Neuron (in vitro differentiated cells): ENCODE data around the gene CWC22.

ENCODE experiments used
- H2AFZ ChIP-seq: one replicate; pipeline ENCODE4 v1.6.1; 2013; ENCODE audit warnings: low read depth, mild to moderate bottlenecking, inconsistent platforms, low read length, moderate library complexity
- H3K27me3 ChIP-seq: one replicate; pipeline ENCODE4 v1.6.1; 2013; ENCODE audit warnings: low read length; ENCODE audit not compliant: insufficient read depth
- H3K36me3 ChIP-seq: one replicate; pipeline ENCODE4 v1.6.1; 2013; ENCODE audit warnings: low read length; ENCODE audit not compliant: insufficient read depth
- H3K4me1 ChIP-seq: one replicate; pipeline ENCODE4 v1.6.1; 2013; ENCODE audit warnings: low read length; ENCODE audit not compliant: insufficient read depth
- H3K4me3 ChIP-seq: 2 replicates; pipeline ENCODE4 v1.5.1; 2013; ENCODE audit warnings: mild to moderate bottlenecking, low read length, moderate library complexity
- H3K9me3 ChIP-seq: one replicate; pipeline ENCODE4 v1.6.1; 2013; ENCODE audit warnings: low read length

Gene CWC22

DNA sequence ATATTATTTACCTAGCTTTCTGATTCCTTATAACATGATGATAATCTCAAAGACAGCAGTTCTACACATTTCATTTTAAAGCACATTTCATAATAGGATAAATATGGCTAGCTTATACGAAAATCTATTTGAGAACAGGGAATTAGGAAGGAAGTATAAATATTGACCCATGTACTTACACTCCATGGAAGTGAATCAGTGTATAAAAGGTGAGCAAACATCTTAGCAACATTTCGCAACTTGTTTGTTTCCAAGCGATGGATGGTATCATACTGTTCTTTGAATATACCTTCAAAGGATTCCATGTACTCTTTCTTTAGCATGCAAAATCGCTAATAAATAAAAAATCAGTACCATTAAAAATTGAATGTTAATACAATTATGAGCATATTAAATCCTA is 53.1 kb downstream of the CWC22 start:
- Histone ChIP-seq H3K36me3 (peaks cover 53% of the 10 kb centered on the region), H2AFZ (no peak overlapping the region), H3K27me3 (no peaks in the 10 kb centered on the region), H3K4me1 (no peaks in the 10 kb centered on the region), H3K9me3 (no peaks in the 10 kb centered on the region), H3K4me3 (no peak overlapping the region)

DNA sequence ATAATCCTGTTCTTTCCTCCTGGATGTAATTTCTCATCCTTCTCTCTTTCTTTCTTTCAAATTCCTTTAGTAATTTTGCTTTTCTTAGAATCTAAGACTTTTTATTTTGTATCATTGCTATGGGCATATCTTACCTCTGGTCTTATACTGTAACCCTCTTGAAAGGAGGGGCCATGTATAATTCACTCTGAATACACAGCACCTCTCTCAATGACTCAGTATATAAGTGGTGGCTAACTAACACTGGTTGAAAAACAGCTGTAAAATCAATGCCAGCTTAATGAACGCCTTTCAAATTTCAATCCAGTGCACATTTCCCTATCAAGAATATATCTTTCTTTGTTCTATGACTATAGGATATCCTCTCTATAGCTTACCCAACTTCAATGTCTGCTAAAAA is 53.7 kb downstream of the CWC22 start:
- Histone ChIP-seq H3K27me3 (no peaks in the 10 kb centered on the region), H3K9me3 (no peaks in the 10 kb centered on the region), H3K4me1 (no peaks in the 10 kb centered on the region), H3K4me3 (no peak overlapping the region), H3K36me3 (peaks cover 58% of the 10 kb centered on the region), H2AFZ (no peak overlapping the region)

DNA sequence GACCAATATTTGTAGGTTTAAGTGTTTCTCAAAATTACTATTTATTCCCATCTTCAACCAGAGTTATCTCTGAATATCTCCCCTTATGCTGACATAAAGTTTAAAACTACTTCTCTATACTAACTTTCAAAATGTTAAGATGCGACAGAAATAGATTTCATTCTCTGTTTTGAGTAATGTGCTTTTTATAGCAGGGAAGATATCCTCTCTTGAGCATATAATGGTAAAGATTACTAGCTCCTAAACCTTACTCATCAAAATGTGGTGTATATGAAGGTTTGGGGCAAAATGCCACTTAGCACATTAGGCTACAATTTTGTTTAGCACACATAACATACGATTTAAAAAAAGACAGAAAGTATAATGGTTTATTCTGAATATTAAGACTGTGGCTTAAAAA is 54.4 kb downstream of the CWC22 start:
- Histone ChIP-seq H3K27me3 (no peaks in the 10 kb centered on the region), H3K4me3 (no peak overlapping the region), H2AFZ (no peak overlapping the region), H3K4me1 (no peaks in the 10 kb centered on the region), H3K9me3 (no peaks in the 10 kb centered on the region), H3K36me3 (peaks cover 63% of the 10 kb centered on the region)

DNA sequence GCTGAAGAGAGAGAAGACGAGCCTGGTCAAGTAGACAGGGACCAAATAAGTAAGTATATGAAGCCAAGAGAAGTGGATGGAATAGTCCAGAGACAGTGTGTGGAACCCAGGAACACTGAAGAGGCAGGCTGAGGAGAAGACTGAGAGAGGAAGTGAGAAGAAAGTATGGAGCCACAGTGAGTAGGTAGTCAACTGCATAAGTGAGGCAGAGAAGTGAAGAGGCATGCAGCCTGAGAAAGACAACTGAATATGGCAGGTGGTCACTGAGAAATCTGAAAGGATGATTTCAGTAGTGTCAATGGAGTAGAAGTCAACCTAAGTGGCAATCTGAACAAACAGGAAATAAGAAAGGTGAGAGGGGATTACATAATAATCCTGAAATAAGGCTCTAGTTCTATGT is 55.4 kb downstream of the CWC22 start:
- H3K4me1 ChIP-seq: no peaks in the 10 kb centered on the region
- no peaks in the 10 kb centered on the region for H3K9me3 ChIP-seq
- H3K27me3 ChIP-seq: no peaks in the 10 kb centered on the region
- no peak overlapping the region for H2AFZ ChIP-seq
- peaks cover 71% of the 10 kb centered on the region for H3K36me3 ChIP-seq
- no peak overlapping the region for H3K4me3 ChIP-seq

DNA sequence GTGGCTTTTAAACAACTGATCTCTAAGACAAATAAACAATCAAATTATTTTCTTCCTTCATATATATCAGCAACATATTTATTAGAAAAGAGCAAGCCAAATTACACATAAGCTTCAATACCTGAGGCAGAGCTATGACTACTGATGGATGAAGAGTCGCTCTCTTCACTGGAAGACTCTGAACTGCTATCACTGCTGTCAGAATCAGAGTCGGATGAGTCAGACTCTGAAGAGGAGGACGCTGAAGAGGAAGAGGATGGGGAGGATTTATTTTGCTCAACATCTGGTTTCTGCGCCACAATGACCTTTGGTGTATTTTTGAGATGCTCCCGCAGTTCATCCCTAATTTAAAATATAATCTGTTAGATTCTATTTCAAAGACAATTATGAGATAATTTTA is 56.7 kb downstream of the CWC22 start:
- H2AFZ ChIP-seq: no peak overlapping the region

DNA sequence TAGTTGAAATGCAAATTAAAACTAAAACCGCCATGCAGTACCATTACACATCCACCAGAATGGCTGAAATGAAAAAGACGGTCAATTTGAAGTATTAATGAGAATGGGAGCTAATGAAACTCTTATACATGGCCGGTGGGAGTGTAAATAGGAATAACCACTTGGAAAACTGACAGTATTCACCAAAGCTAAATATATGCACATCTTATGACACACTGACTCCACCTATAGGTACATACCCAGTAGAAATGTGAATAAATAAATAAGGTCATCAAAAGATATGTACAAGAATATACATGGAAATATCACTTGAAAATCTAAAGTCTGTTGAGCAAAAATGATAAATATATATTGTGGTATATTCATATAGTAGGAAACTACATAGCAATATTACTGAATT is 57.7 kb downstream of the CWC22 start:
- peaks cover 80% of the 10 kb centered on the region for H3K36me3 ChIP-seq
- no peak overlapping the region for H3K4me3 ChIP-seq
- H3K27me3 ChIP-seq: no peaks in the 10 kb centered on the region
- no peaks in the 10 kb centered on the region for H3K4me1 ChIP-seq
- no peak overlapping the region for H2AFZ ChIP-seq
- no peaks in the 10 kb centered on the region for H3K9me3 ChIP-seq

More for the DNA sequence above, 56.7 kb downstream of the CWC22 start:
- Histone ChIP-seq H3K9me3 (no peaks in the 10 kb centered on the region), H3K4me3 (no peak overlapping the region), H3K4me1 (no peaks in the 10 kb centered on the region), H3K36me3 (peaks cover 75% of the 10 kb centered on the region), H3K27me3 (no peaks in the 10 kb centered on the region)

DNA sequence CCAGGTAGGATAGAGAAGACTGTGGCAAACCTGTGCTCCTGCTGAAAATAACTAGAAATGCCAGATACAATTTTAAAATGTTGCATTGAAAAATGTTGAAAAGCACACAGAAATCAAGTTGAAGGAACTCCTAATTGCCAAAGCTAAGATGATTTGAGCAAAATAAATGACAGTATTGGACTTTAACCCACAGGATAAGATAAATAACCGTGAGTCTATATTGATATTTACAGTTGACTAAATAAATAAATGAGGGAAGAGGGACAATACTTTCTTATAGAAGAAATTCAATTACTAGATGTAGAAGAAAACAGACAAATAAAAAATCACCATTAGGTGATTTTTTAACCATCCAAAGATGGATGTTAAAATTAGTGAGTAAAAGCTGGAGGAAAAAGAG is 59.0 kb downstream of the CWC22 start:
- Histone ChIP-seq H3K27me3 (no peaks in the 10 kb centered on the region), H3K36me3 (peaks cover 70% of the 10 kb centered on the region), H2AFZ (no peak overlapping the region), H3K4me3 (no peak overlapping the region), H3K9me3 (no peaks in the 10 kb centered on the region), H3K4me1 (no peaks in the 10 kb centered on the region)

DNA sequence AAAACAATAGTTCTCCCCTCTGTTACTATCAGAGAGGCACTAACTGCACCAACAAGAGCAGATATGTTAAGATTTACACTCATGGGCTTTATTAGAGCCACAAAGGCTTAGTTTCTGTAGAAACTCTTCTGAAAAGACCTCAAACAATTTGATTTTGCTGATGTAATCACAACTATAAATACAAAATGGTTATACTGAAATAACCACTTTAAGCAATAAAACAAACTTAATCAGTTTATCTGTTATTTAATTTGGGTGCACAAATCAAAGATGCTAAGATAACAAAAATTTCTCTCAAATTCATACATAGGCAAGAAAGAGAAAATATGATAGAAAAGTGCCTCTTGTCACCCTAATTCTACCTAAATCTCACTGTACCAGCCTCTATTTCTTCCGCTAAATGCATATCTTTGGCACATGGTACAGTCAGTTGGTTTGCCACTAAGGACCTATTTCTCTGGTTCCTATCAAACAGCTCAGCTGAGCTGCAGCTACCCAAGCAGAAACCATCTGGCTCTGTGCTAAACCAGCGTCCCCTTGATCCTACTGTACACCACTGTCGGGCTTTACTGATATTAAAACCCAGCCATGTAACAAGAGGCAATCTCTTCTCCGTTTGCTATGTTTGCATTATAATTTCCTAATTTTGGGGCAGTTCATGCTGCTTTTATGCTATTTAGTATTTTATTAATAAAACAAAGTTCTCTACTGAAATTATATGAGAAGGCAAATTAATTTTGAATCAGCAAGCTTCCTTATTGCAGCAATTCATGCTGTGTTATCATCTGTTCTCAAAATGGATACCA is 60.1 kb downstream of the CWC22 start:
- H3K36me3 ChIP-seq: peaks cover 61% of the 10 kb centered on the region
- no peaks in the 10 kb centered on the region for H3K4me1 ChIP-seq
- H3K9me3 ChIP-seq: no peaks in the 10 kb centered on the region
- no peak overlapping the region for H2AFZ ChIP-seq
- no peak overlapping the region for H3K4me3 ChIP-seq
- H3K27me3 ChIP-seq: no peaks in the 10 kb centered on the region

DNA sequence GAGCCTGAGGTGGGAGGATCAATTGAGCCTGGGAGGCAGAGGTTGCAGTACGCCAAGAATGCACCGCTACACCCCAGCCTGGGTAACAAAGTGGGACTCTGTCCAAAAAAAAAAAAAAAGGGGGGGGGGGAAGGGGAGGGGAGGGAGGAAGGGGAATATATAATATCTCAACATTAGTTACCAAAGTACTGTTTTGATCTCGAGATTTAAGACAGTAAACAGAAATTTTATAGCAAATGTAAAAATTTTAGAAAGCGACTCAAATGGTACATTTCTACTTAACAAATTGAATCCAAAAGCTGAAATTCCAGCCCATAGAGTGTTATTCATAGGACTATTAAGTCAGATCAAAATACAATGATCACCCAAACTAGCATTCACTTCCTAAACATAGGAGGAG is 60.8 kb downstream of the CWC22 start:
- no peak overlapping the region for H3K4me3 ChIP-seq
- H3K27me3 ChIP-seq: no peaks in the 10 kb centered on the region
- no peaks in the 10 kb centered on the region for H3K4me1 ChIP-seq
- no peak overlapping the region for H2AFZ ChIP-seq
- no peaks in the 10 kb centered on the region for H3K9me3 ChIP-seq
- peaks cover 57% of the 10 kb centered on the region for H3K36me3 ChIP-seq

DNA sequence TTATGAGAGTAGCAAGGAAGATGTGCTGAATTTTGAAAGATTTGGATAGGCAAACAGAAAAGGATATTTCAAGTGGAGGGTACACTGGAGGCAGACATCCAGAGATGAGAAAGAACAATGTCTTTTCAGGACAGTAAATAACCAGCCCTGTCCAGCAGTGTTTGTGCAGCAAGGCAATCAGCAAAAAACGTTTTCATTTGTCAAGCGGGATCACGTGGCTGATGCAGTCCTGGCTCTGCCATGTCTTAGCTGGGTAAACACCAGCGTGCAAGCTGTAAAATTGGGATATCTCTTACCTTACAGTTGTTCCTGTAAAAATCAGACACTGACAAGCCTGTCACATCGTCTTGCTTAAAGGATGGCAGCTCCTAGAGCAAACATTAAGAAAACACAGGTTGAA is 67.8 kb downstream of the CWC22 start:
- no peaks in the 10 kb centered on the region for H3K27me3 ChIP-seq

DNA sequence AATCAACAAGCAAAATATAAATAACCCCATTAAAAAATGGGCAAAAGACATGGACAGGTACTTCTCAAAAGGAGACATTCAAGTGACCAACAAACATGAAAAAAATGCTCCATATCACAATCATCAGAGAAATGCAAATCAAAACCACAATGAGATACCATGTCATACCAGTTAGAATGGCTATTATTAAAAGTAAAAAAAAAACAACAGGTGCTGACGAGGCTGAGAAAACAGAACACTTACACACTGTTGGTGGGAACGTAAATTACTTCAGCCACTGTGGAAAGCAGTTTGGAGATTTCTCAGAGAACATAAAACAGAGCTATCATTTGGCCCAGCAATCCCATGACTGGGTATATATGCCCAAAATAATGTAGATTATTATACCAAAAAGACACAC is 69.1 kb downstream of the CWC22 start:
- Histone ChIP-seq H2AFZ (no peak overlapping the region), H3K27me3 (no peaks in the 10 kb centered on the region)

More for the DNA sequence above, 67.8 kb downstream of the CWC22 start:
- no peaks in the 10 kb centered on the region for H3K9me3 ChIP-seq
- no peaks in the 10 kb centered on the region for H3K4me1 ChIP-seq
- peaks cover under 1% of the 10 kb centered on the region for H3K36me3 ChIP-seq
- H2AFZ ChIP-seq: no peak overlapping the region
- no peak overlapping the region for H3K4me3 ChIP-seq

DNA sequence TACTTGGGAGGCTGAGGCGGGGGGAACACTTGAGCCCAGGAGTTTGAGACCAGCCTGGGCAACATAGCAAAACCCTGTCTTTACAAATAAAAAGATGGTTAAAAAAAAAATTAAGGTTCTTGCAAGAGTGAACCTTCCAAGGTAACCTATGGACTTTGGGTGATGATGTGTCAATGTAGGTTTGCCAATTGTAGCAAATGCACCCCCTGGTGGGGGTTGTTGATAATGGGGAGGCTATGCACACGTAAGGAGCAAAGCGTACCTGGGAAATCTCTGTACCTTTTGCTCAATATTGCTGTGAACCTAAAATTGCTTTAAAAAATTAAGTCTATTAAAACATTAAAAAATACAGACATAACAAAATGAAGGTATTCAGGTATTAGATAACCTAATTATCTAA is 70.4 kb downstream of the CWC22 start:
- Histone ChIP-seq H3K36me3 (no peaks in the 10 kb centered on the region), H2AFZ (no peak overlapping the region), H3K27me3 (no peaks in the 10 kb centered on the region), H3K4me1 (no peaks in the 10 kb centered on the region), H3K9me3 (no peaks in the 10 kb centered on the region), H3K4me3 (no peak overlapping the region)

More for the DNA sequence above, 69.1 kb downstream of the CWC22 start:
- H3K36me3 ChIP-seq: no peaks in the 10 kb centered on the region
- no peak overlapping the region for H3K4me3 ChIP-seq
- no peaks in the 10 kb centered on the region for H3K4me1 ChIP-seq
- no peaks in the 10 kb centered on the region for H3K9me3 ChIP-seq

DNA sequence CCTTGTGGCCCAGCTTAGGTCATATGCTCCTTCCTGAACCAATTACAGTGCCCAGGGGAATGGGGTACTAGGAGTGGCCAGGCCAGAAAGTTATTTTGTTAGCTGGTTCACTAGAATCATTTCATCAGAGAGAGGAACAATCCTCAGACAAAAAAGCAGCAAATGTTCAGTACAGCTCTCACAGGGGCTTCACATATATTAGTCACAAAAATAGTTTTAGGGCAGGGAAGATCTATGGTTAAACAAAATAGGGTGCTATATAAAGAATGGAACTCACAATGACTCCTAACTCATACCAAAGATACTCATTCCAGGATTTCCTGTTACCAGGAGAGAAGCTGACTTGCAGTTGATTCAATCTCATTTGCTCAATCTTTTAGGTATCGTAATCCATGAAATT is 71.0 kb downstream of the CWC22 start:
- Histone ChIP-seq H3K4me1 (no peaks in the 10 kb centered on the region), H3K9me3 (no peaks in the 10 kb centered on the region), H2AFZ (no peak overlapping the region), H3K27me3 (no peaks in the 10 kb centered on the region), H3K36me3 (no peaks in the 10 kb centered on the region), H3K4me3 (no peak overlapping the region)

DNA sequence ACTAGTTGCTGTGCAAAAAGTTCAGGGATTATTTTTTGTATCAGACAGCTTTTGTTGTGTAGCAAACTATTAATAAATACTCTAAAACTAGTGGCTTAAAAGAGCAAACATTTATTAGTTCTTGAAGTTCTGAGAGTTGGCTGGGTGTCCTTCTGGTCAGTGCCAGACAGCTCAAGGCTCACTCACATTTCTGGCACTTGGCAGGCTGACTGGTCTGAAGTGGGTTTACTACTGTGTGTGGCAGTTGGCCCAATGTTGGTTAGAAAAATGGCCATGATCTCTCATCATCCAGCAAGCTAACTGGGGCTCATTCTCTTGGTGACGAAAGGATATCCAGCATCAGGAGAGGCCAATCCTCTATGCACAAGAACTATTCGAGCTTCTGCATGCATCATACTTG is 74.3 kb downstream of the CWC22 start:
- Histone ChIP-seq H3K4me3 (no peak overlapping the region), H3K9me3 (peaks cover 3% of the 10 kb centered on the region), H3K27me3 (no peaks in the 10 kb centered on the region), H3K36me3 (no peaks in the 10 kb centered on the region), H2AFZ (no peak overlapping the region), H3K4me1 (no peaks in the 10 kb centered on the region)
